ENCODE data around the gene RUVBL2.

RUVBL2 gene

DNA sequence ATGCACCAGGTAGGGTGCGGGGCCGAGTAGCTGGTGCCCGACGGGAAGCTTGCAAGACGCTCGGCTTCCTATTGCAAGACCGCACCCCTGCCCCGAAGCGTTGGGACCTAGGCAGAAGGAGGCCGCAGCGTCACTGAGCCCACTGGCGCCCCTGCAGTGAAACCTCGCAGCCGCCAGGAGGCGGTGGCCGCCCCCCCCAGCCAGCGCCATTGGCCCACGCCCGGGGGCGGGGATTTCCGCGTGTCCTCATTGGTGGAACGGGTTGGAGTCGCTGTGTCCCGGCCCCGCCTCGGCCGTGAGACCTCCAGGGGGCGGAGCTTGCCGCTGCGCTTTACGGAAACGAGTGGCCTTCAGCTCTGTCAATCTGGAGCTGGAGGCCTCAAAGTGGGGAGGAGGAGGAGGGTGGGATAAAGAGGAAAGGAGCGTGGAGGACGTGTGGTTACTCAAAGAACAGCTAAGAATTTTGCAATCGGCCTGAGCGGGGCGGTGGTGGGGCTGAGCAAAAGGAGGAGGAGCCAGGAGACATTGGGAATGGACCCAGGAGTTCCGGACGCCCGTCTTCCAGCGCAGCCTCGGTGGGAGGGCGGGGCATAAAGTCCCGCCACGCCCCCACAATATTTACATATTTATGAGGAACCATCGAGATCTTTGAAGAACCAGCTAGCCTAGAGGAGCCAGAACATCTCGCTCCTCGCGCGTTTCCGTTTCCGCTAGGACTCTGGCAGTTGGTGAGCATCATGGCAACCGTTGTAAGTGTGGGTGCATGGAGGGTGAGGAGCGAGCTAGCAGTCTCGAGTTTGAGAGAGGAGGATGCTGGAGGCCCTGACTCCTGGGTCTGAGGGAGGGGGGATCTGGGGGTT lies at the start of gene RUVBL2, which contains the start of gene GYS1:
Gene RUVBL2 (plus strand): TSS at position 713 of the 860 bp plus-strand sequence. CDS start 25 bp downstream, at position 738.
Gene GYS1 (minus strand): TSS at position 135 of the 860 bp plus-strand sequence. CDS start 197 bp downstream, outside the sequence.
- peak; percentile 100 for DNase-seq

DNA sequence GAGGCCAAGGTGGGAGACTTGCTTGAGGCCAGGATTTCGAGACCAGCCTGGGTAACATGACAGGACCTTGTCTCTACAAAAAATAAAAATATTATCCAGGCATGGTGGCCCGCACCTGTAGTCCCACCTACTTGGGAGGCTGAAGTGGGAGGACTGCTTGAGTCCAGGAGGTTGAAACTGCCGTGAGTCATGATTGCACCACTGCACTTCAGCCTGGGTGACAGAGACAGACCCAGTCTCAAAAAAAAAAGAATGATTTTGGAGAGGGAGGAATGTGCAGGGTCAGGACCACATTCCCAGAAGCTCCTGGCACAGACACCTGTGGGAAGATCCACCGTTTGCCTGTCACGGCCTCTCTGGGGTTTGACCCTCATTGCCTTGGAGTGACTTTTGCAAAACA lies 48.3 kb upstream of the RUVBL2 start:
- no peak for DNase-seq

GRCh38 chr19:48945817-48946216 lies 47.9 kb upstream of the RUVBL2 start:
- no peak for DNase-seq

DNA sequence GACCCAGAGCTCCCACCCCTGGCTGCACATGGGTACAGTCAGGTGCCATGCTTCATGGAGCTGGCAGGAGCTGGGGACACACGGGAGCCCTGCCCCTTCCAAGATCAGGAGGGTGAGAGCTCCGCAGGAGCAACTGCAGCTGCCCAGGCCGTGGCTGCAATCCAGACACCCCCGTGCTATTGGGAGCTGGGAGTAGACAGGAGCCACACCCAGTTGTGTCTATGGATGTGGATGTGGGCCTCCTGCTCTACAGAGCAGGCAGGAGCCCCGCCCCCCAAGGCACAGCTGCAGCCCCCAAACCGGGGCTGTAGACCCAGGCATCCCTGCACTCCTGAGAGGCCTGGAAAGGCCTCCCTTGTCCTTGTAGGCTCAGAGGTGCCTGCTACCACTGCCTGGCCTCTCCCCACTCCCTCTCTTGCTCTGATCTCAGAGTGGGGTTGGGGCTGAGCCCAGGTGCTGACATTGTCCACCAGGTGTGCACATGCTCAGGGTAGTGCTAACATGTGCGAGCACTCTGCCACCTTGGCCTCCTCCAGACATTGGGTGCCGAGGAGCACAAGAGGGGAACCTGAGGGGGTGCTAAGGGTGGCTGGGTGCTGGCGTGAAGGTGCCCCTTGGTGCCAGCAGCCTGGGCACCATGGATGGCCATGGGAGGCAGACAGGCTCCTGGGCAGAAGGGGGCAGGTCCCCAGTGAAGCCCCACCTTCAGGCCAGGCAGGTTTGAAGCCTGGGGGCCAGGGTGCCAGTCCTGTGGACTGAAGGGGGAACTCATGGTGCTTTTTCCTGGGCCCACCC lies 47.0 kb upstream of the RUVBL2 start:
- DNase-seq, result no peak

DNA sequence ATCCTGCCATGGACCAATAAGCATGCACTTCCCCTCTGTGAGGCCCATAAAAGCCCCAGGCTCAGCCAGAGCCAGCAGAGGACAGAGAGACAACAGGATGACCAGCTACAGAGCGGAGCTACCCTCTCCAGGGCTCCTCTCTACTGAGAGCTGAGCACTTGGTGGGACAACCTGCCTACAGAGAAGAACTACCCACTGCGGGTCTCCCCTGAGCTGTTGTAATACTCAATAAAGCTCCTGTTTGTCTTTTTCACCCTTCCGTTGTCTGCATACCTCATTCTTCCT lies 46.5 kb upstream of the RUVBL2 start:
- DNase-seq, result no peak

DNA sequence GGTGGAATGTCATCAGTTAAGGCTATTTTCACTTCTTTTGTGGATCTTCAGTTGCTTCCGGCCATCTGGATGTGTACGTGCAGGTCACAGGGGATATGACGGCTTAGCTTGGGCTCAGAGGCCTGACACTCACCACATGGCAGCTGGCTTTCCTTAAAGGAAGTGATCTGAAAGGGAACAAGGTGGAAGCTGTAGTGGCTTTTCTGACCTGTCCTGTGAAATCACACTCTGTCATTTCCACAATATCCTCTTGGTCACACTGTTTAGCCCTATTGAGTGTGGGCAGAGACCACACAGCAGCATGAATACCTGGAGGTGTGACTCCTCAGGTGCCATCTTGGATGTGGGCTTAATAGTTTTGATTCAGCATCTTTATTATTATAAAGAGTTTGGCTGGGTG lies 43.5 kb upstream of the RUVBL2 start:
- no peak for DNase-seq

GRCh38 chr19:48950830-48951519 lies 42.7 kb upstream of the RUVBL2 start:
- DNase-seq, result no peak

- DNase-seq, result peak; percentile 62 to 63 (median 63)
Observed at GRCh38 chr19:48953141-48953540, 40.5 kb upstream of the RUVBL2 start.

GRCh38 chr19:48953990-48954594 lies 39.6 kb upstream of the RUVBL2 start:
- no peak for DNase-seq

GRCh38 chr19:48954595-48955307 lies 38.9 kb upstream of the RUVBL2 start, which contains the start of gene BAX:
TSS of gene BAX (plus strand) at chr19:48954875. CDS start at chr19:48954929, 54 bp downstream.
- DNase-seq, result peak; percentile 82 to 94 (median 90)

DNA sequence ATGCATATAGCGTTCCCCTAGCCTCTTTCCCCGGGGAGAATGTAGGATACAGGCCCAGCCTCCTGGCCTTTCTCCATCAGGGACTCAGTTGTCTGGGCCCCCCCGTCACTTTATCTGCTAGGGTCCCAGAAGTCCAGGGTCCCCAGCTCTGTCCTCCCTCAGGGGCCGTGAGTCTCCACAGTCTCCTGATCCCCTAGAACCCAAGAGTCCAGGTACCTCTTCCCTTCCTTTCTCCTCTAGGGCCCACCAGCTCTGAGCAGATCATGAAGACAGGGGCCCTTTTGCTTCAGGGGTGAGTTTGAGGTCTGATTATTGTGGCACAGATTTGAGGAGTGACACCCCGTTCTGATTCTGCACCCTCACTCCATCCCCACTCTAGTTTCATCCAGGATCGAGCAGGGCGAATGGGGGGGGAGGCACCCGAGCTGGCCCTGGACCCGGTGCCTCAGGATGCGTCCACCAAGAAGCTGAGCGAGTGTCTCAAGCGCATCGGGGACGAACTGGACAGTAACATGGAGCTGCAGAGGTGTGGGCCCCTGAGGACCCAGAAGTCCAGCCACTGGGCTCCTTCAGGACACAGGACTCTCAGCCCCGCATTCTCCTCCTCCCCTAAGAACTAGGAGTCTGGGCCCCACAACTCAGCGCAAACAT lies 38.3 kb upstream of the RUVBL2 start:
- no peak for DNase-seq

DNA sequence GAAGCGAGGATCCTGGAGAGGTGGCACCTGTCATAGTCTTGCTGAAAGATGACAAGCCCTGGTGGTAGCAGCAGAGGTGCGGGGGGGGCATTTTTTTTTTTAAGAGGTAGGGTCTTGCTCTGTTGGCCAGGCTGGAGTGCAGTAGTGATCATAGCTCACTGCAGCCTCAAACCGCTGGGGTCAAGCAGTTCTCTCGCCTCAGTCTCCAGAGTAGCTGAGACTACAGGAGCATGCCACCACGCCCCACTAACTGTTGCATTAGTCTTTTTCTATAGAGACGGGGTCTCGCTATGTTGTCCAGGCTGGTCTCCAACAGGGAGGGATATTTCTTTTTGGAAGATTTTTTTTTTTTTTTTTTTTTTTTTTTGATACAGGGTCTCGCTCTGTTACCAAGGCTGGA lies 35.7 kb upstream of the RUVBL2 start:
- DNase-seq, result no peak

GRCh38 chr19:48959341-48960239 lies 34.1 kb upstream of the RUVBL2 start:
- peak; percentile 42 to 61 (median 59) for DNase-seq

- peak; percentile 71 to 81 (median 79) for DNase-seq
Observed at GRCh38 chr19:48961051-48961649, 32.5 kb upstream of the RUVBL2 start.

DNA sequence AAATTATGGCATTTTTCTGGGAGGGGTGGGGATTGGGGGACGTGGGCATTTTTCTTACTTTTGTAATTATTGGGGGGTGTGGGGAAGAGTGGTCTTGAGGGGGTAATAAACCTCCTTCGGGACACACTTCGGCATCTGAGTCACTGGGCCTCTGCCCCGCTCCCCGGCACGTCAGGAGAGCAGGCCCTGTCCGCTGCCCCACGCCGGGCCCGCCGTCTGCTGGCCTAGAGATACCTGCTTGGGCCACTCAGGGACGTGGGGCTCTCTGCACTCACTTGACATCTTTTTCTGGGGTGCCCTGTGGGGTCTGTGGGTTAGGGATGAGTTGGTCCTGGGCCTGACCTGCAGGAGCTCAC lies 32.0 kb upstream of the RUVBL2 start:
- no peak for DNase-seq

DNA sequence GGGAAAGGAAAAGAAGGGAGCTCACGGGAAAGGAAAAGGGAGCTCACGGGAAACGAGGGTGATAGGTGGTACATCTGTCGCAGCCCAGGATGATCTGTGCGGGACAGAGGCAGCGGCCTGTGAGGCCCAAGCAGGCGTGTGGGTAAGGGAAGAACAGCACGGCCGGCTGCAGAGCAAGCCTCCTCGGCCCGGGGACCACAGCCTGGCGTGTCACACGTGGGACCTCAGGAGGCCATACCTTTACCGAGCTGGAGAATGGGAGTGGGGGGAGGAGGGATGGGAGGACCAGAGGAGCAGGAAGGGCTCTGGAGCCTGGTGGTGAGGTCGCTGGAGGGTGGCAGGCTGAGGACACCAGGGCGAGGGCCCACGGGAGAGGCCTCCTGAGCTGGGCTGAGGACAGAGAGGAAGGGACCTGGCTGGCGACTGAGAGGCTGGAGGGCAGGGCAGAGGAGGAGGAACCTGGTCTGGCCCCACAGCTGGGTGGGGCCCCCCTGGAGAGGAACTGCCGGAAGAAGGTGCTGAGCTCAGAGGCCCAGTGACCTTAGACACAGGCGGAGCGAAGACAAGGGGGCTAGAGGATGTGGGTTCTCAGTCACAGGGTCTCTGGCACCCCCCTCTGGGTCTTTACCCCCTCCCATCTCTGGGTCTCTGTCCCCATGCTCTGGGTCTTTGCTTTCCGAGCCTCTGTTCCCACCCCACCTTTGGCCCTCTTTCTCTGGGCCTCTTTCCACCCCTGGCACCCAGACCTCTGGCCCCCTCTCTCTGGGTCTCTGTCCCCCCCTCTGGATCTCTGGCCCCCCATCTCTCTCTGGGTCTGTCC lies 31.4 kb upstream of the RUVBL2 start:
- DNase-seq, result peak; percentile 73 to 86 (median 75)

DNA sequence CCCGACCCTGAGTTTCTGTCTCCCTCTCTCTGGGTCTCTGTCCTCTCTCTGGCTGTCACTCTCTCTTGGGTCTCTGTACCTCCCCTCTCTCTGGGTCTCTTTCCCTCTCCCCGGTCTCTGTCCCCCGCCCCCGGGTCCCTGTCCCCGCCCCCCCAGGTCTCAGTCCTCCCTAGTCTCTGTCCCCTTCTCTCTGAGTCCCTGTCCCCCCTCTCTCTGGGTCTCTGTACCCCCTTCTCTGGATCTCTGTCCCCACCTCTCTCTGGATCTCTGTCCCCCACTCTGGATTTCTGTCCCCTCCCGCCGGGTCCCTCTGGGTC lies 30.9 kb upstream of the RUVBL2 start:
- peak in 1 of 3 donors; percentile 36 for DNase-seq

GRCh38 chr19:48963371-48964204 lies 30.1 kb upstream of the RUVBL2 start:
- DNase-seq, result peak; percentile 81 to 91 (median 86)
